H1 (cell line): ENCODE data around the gene CHN2. TPM values are rescaled to one million over a fixed set of nuclear protein-coding genes. Genes with fewer than 3 reads are reported as not detected.

Experiments
- CTCF ChIA-PET: fragments of 300-600 bp; sonication (Branson Sonifier 250); formaldehyde crosslinking; loops from one replicate; lab custom pipeline; 2021; ENCODE audit not compliant: partially characterized antibody; lab: Charles Lee
- POLR2A ChIA-PET: fragments of 300-600 bp; sonication (Branson Sonifier 250); formaldehyde crosslinking; loops from one replicate; lab custom pipeline; 2021; ENCODE audit warnings: inconsistent platforms; ENCODE audit not compliant: partially characterized antibody; lab: Charles Lee
- DNase-seq, 2 experiments: peaks; one replicate each; pipeline versions ENCODE4 v3.0.0 to v3.0.0-alpha.2; 2010 to 2022; ENCODE audit warnings: low spot score in 2 of 2, low read depth in 1 of 2, mixed read lengths in 1 of 2
- FAIRE-seq: peaks from 2 replicates; lab custom pipeline; 2011; peaks lifted over from hg19 to GRCh38; lab: Jason Lieb, UNC
- H2AFZ ChIP-seq: 2 replicates; pipeline ENCODE4 v1.8.1; 2012; ENCODE audit warnings: low read length, inconsistent platforms
- H2AK5ac ChIP-seq: 2 replicates; pipeline ENCODE4 v1.6.1; 2013; ENCODE audit warnings: low read depth, low read length
- H2BK120ac ChIP-seq: replicated peaks from 2 replicates; pipeline ENCODE3; 2013; ENCODE audit warnings: low read depth, low read length, inconsistent platforms
- H2BK12ac ChIP-seq: 2 replicates; pipeline ENCODE4 v1.6.1; 2013; ENCODE audit warnings: low read depth, low read length
- H2BK15ac ChIP-seq: 2 replicates; pipeline ENCODE4 v1.6.1; 2013; ENCODE audit warnings: low read length
- H2BK20ac ChIP-seq: 2 replicates; pipeline ENCODE4 v1.6.1; 2013; ENCODE audit warnings: low read length
- H2BK5ac ChIP-seq: 2 replicates; pipeline ENCODE4 v1.6.1; 2013; ENCODE audit warnings: low read depth, low read length
- H3K14ac ChIP-seq: 2 replicates; pipeline ENCODE4 v1.6.1; 2013; ENCODE audit warnings: inconsistent platforms; ENCODE audit not compliant: insufficient read length
- H3K18ac ChIP-seq: 2 replicates; pipeline ENCODE4 v1.6.1; 2013; ENCODE audit warnings: low read length; ENCODE audit errors: extremely low read depth
- H3K23ac ChIP-seq: 2 replicates; pipeline ENCODE4 v1.6.1; 2013; ENCODE audit warnings: inconsistent platforms; ENCODE audit not compliant: insufficient read length
- H3K23me2 ChIP-seq: 2 replicates; pipeline ENCODE4 v1.6.1; 2013; ENCODE audit warnings: low read depth, low read length
- H3K27ac ChIP-seq: 2 replicates; pipeline ENCODE4 v1.6.1; 2011; ENCODE audit warnings: low read depth, low read length, inconsistent platforms
- H3K27me3 ChIP-seq, 4 experiments: replicated peaks in 1 of 4; 1 replicate in 1 of 4; 2 replicates in 3 of 4; pipeline versions ENCODE4 v1.6.1 to v1.8.1; 2011 to 2013; ENCODE audit warnings: low read length in 3 of 4, mild to moderate bottlenecking in 3 of 4, inconsistent platforms in 2 of 4, mixed read lengths in 2 of 4, moderate library complexity in 1 of 4; ENCODE audit not compliant: control insufficient read depth in 3 of 4, insufficient read depth in 3 of 4; ENCODE audit errors: extremely low read depth in 1 of 4
- H3K36me3 ChIP-seq, 4 experiments: 2 replicates each; pipeline versions ENCODE4 v1.6.1 to v1.8.1; 2011 to 2013; ENCODE audit warnings: mild to moderate bottlenecking in 4 of 4, low read length in 3 of 4, moderate library complexity in 2 of 4, control low read depth in 1 of 4, inconsistent platforms in 1 of 4; ENCODE audit not compliant: insufficient read depth in 4 of 4, control insufficient read depth in 2 of 4
- H3K4ac ChIP-seq: replicated peaks from 2 replicates; pipeline ENCODE3; 2013; ENCODE audit warnings: low read length, low read depth, mixed read lengths, inconsistent platforms; ENCODE audit not compliant: insufficient read length
- H3K4me1 ChIP-seq, 4 experiments: replicated peaks in 1 of 4; 1 replicate in 1 of 4; 2 replicates in 3 of 4; pipeline versions ENCODE4 v1.6.1 to v1.8.1; 2011 to 2013; ENCODE audit warnings: low read length in 3 of 4, inconsistent platforms in 2 of 4, mixed read lengths in 1 of 4; ENCODE audit not compliant: insufficient read depth in 4 of 4, control insufficient read depth in 3 of 4
- H3K4me2 ChIP-seq, 2 experiments: 2 replicates each; pipeline versions ENCODE4 v1.6.1 to v1.8.1; 2011 to 2013; ENCODE audit warnings: low read depth in 2 of 2, low read length in 2 of 2, control low read depth in 1 of 2, inconsistent platforms in 1 of 2, mild to moderate bottlenecking in 1 of 2; ENCODE audit not compliant: insufficient read depth in 1 of 2
- H3K4me3 ChIP-seq, 4 experiments: fragments of 200-600, 300-600 bp in 1 of 4; sonication (generic), shearing (Covaris generic), sonication (Bioruptor Twin) in 1 of 4; 2 replicates each; pipeline versions ENCODE4 v1.5.1 to v1.8.1; 2011 to 2016; ENCODE audit warnings: low read length in 4 of 4, low read depth in 3 of 4, control low read depth in 2 of 4, inconsistent platforms in 2 of 4, mild to moderate bottlenecking in 2 of 4, mixed read lengths in 1 of 4, moderate library complexity in 1 of 4; ENCODE audit not compliant: insufficient read depth in 2 of 4; ENCODE audit errors: extremely low read depth in 1 of 4
- H3K56ac ChIP-seq: replicated peaks from 2 replicates; pipeline ENCODE3; 2013; ENCODE audit warnings: low read depth, mild to moderate bottlenecking, mixed read lengths, low read length, inconsistent platforms; ENCODE audit not compliant: insufficient read length
- H3K79me1 ChIP-seq: 2 replicates; pipeline ENCODE4 v1.6.1; 2013; ENCODE audit warnings: low read depth, low read length, control low read depth
- H3K79me2 ChIP-seq, 2 experiments: 2 replicates each; pipeline versions ENCODE4 v1.6.1 to v1.8.1; 2012 to 2013; ENCODE audit warnings: low read length in 2 of 2, mild to moderate bottlenecking in 2 of 2, inconsistent platforms in 1 of 2; ENCODE audit not compliant: insufficient read depth in 2 of 2, control insufficient read depth in 1 of 2
- H3K9ac ChIP-seq, 4 experiments: replicated peaks in 1 of 4; 1 replicate in 1 of 4; 2 replicates in 3 of 4; pipeline versions ENCODE4 v1.6.1 to v1.8.1; 2011 to 2013; ENCODE audit warnings: low read depth in 3 of 4, low read length in 3 of 4, control low read depth in 2 of 4, mild to moderate bottlenecking in 2 of 4, moderate library complexity in 2 of 4, inconsistent platforms in 1 of 4; ENCODE audit errors: extremely low read depth in 1 of 4
- H3K9me3 ChIP-seq, 2 experiments: 2 replicates each; pipeline versions ENCODE4 v1.6.1 to v1.8.1; 2012 to 2013; ENCODE audit warnings: mild to moderate bottlenecking in 2 of 2, moderate library complexity in 2 of 2, control low read depth in 1 of 2, inconsistent platforms in 1 of 2, low read depth in 1 of 2, low read length in 1 of 2, mixed read lengths in 1 of 2; ENCODE audit not compliant: insufficient read depth in 2 of 2
- H4K20me1 ChIP-seq, 2 experiments: replicated peaks in 1 of 2; 2 replicates each; pipeline versions ENCODE3 to v1.8.1; 2011 to 2013; ENCODE audit warnings: inconsistent platforms in 2 of 2, low read length in 2 of 2, mild to moderate bottlenecking in 1 of 2; ENCODE audit not compliant: insufficient read depth in 2 of 2, control insufficient read depth in 1 of 2
- H4K5ac ChIP-seq: 2 replicates; pipeline ENCODE4 v1.6.1; 2013; ENCODE audit warnings: low read length, low read depth, mixed read lengths, inconsistent platforms; ENCODE audit not compliant: insufficient read length
- H4K8ac ChIP-seq: 2 replicates; pipeline ENCODE4 v1.8.0; 2013; ENCODE audit warnings: mild to moderate bottlenecking, moderate library complexity, low read length, inconsistent platforms; ENCODE audit not compliant: insufficient read depth; ENCODE audit errors: extremely low read depth
- H4K91ac ChIP-seq: replicated peaks from 2 replicates; pipeline ENCODE3; 2013; ENCODE audit warnings: low read length, mixed read lengths, inconsistent platforms; ENCODE audit not compliant: insufficient read length
- BCL11A ChIP-seq, 2 experiments: IDR thresholded peaks; one replicate each; pipeline ENCODE4 v1.6.1; 2011; ENCODE audit warnings: low read depth in 2 of 2, low read length in 2 of 2, mild to moderate bottlenecking in 2 of 2
- CBX8 ChIP-seq: fragments of 300-800, 300-1000 bp; sonication (generic); IDR thresholded peaks from 2 replicates; pipeline ENCODE4 v1.7.1; 2016; ENCODE audit warnings: low read depth, low read length, borderline replicate concordance
- E2F6 ChIP-seq: IDR thresholded peaks from 2 replicates; pipeline ENCODE4 v1.6.1; 2012; ENCODE audit warnings: inconsistent platforms
- JUND ChIP-seq: IDR thresholded peaks from 2 replicates; pipeline ENCODE4 v1.6.1; 2011; ENCODE audit warnings: mild to moderate bottlenecking, improper control_type of control experiment, low read length
- MAFK ChIP-seq: IDR thresholded peaks from 2 replicates; pipeline ENCODE4 v1.6.1; 2012; ENCODE audit warnings: low read depth, mild to moderate bottlenecking, improper control_type of control experiment, low read length
- SIRT6 ChIP-seq: IDR thresholded peaks from one replicate; pipeline ENCODE4 v1.7.1; 2012; ENCODE audit warnings: low read length, inconsistent platforms
- TCF12 ChIP-seq: IDR thresholded peaks from 2 replicates; pipeline ENCODE4 v1.6.1; 2011; ENCODE audit warnings: low read depth, mild to moderate bottlenecking, low read length
- TEAD4 ChIP-seq: IDR thresholded peaks from 2 replicates; pipeline ENCODE4 v1.6.1; 2012; ENCODE audit warnings: low read depth, low read length, inconsistent platforms, mixed read lengths
- WGBS, 2 experiments: shearing (Covaris generic) in 1 of 2; methylation state at CpG; one replicate each; pipeline versions ENCODE4 v1.1.6 to v1.1.7; 2013 to 2015; ENCODE audit warnings: low lambda C conversion rate in 2 of 2, mixed read lengths in 2 of 2, inconsistent platforms in 1 of 2, low coverage in 1 of 2, missing lambda C conversion rate in 1 of 2; ENCODE audit not compliant: insufficient replicate concordance in 2 of 2, insufficient coverage in 1 of 2, insufficient read length in 1 of 2; ENCODE audit errors: extremely low coverage in 1 of 2, missing lambda C conversion rate in 1 of 2; 5-methylcytosine and 5-hydroxymethylcytosine counted together
- polyA plus RNA-seq, 7 experiments: library from polyadenylated mRNA; depleted of rRNA in 3 of 7; stranded (reverse) in 5 of 7; unstranded in 2 of 7; fragments of >200 nt in 5 of 7; fragments of 200-250 nt in 2 of 7; gene quantifications; 1 replicate in 5 of 7; 2 replicates in 1 of 7; 4 replicates in 1 of 7; pipeline versions ENCODE4 v1.2.1 to v1.2.3, GENCODE V29; 2011 to 2013; ENCODE audit warnings: missing spikeins in 2 of 7, mixed read lengths in 2 of 7
- total RNA-seq: library from RNA; stranded (reverse); fragmentation: NEBNext Ultra II Directional; extraction: Animal tissue kit (Norgen Biotek cat#: 25700); gene quantifications from 2 replicates; pipeline ENCODE4 v1.2.1, GENCODE V29; 2021

Gene CHN2
- total and polyA plus RNA-seq, 2 of the 8 experiments (the other 6 are each of a cell fraction or from before 2014, with no cell fraction given) = 2.9 to 4.8 TPM

DNA sequence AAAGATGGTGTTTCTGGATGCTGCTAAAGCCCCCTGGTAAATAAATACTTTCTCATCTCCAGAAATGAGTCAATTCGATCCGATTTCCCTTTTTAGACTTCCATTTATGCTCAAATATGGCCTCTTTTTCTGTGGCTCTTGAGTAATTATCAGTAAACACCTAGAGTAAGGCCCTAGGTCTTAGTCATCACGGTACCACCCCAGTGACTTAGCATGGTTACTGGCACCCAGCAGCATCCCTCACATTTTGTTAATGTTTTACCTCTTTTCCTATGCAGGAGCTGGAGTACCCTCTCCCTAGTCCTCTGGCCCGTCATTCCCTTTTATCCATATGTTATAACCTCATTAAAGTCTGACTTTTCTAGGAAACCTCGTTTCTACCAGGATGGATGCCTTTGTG lies 19.5 kb downstream of the CHN2 start:
- Histone ChIP-seq H3K9ac (no peak overlapping the region), H3K9me3 (no peaks in the 10 kb centered on the region), H2BK15ac (no peak overlapping the region), H2AK5ac (no peak overlapping the region), H3K56ac (no peak overlapping the region), H3K23me2 (no peaks in the 10 kb centered on the region), H3K36me3 (no peaks in the 10 kb centered on the region), H2BK5ac (no peak overlapping the region), H4K20me1 (no peaks in the 10 kb centered on the region), H3K4me2 (no peak overlapping the region), H4K5ac (no peak overlapping the region), H2AFZ (no peak overlapping the region), H3K79me2 (no peaks in the 10 kb centered on the region), H4K8ac (no peak overlapping the region), H3K4me3 (no peak overlapping the region), H2BK20ac (no peak overlapping the region), H2BK12ac (no peak overlapping the region), H3K4me1 (no peaks in the 10 kb centered on the region; a peak in 2 of 7 replicates), H3K4ac (no peak overlapping the region), H3K23ac (no peak overlapping the region), H3K27me3 (no peaks in the 10 kb centered on the region), H3K14ac (no peak overlapping the region), H3K79me1 (no peaks in the 10 kb centered on the region), H4K91ac (no peak overlapping the region), H3K27ac (no peak overlapping the region), H2BK120ac (no peak overlapping the region), H3K18ac (no peak overlapping the region)
- no peak for DNase-seq
- FAIRE-seq = no peak
- POLR2A ChIA-PET = no interaction called here
- TF ChIP-seq CBX8 (no peak), BCL11A (IDR thresholded peaks at IDR 0.05; ENCODE audit: low read depth in 2 of 2, low read length in 2 of 2) (no peak), SIRT6 (no peak), MAFK (no peak), TEAD4 (no peak), E2F6 (no peak), TCF12 (no peak), JUND (no peak)
- WGBS, 2 experiments = 91% methylated on average over 5 of the region's 5 CpGs; no CpG with 5 or more reads in 1 of the 2 experiments
- CTCF ChIA-PET = no interaction called here
